DOHH2 (cell line): Measurements from ENCODE around the gene C1orf122.

Experiments
- H3F3A ChIP-seq: fragments of 200-600 bp; sonication (generic), shearing (Covaris generic); 2 replicates; pipeline ENCODE4 v1.6.0; 2016; ENCODE audit warnings: antibody characterized with exemption, mild to moderate bottlenecking; ENCODE audit not compliant: control insufficient read depth, insufficient read depth
- H3K27ac ChIP-seq: fragments of 200-600 bp; sonication (generic); 2 replicates; pipeline ENCODE4 v1.5.1; 2014; ENCODE audit warnings: low read depth, mild to moderate bottlenecking, low read length, moderate library complexity
- H3K27me3 ChIP-seq: fragments of 200-600 bp; sonication (generic); 2 replicates; pipeline ENCODE4 v1.6.1; 2014; ENCODE audit warnings: mild to moderate bottlenecking, low read length, mixed read lengths; ENCODE audit not compliant: control insufficient read depth
- H3K36me3 ChIP-seq: fragments of 200-600 bp; sonication (generic); 2 replicates; pipeline ENCODE4 v1.6.1; 2014; ENCODE audit warnings: mild to moderate bottlenecking, low read length, moderate library complexity, mixed read lengths; ENCODE audit not compliant: control insufficient read depth
- H3K4me1 ChIP-seq: fragments of 200-600 bp; sonication (generic); 2 replicates; pipeline ENCODE4 v1.6.1; 2014; ENCODE audit warnings: mild to moderate bottlenecking, low read length, mixed read lengths; ENCODE audit not compliant: control insufficient read depth
- H3K4me2 ChIP-seq: fragments of 200-600 bp; sonication (generic); 2 replicates; pipeline ENCODE4 v1.6.0; 2014; ENCODE audit warnings: mild to moderate bottlenecking, low read length, moderate library complexity
- H3K4me3 ChIP-seq: fragments of 200-600 bp; sonication (generic); 2 replicates; pipeline ENCODE4 v1.5.1; 2014; ENCODE audit warnings: mild to moderate bottlenecking, low read length, mixed read lengths
- H3K79me2 ChIP-seq: fragments of 200-600 bp; sonication (generic); 2 replicates; pipeline ENCODE4 v1.6.1; 2014; ENCODE audit warnings: mild to moderate bottlenecking, low read length, mixed read lengths; ENCODE audit not compliant: control insufficient read depth
- H3K9me2 ChIP-seq: fragments of 200-600 bp; sonication (generic); replicated peaks from 2 replicates; pipeline ENCODE4 v1.6.1; 2014; ENCODE audit warnings: mild to moderate bottlenecking, low read length, mixed read lengths; ENCODE audit not compliant: control insufficient read depth
- H3K9me3 ChIP-seq: fragments of 200-600 bp; sonication (generic); 2 replicates; pipeline ENCODE4 v1.6.1; 2014; ENCODE audit warnings: antibody characterized with exemption, low read length, mixed read lengths; ENCODE audit not compliant: control insufficient read depth, insufficient read depth
- H4K20me1 ChIP-seq: fragments of 200-600 bp; sonication (generic); 2 replicates; pipeline ENCODE4 v1.6.0; 2014; ENCODE audit warnings: low read depth, mild to moderate bottlenecking, antibody characterized with exemption, low read length, moderate library complexity; ENCODE audit not compliant: control insufficient read depth, insufficient read depth
- EZH2phosphoT487 ChIP-seq: fragments of 200-600 bp; sonication (generic); IDR thresholded peaks from 2 replicates; pipeline ENCODE4 v1.6.1; 2017; ENCODE audit warnings: borderline replicate concordance, mild to moderate bottlenecking, antibody characterized with exemption, low read length, moderate library complexity, mixed read lengths
- TF ChIP-seq, protein P1 (sequence below): fragments of 200-600 bp; sonication (generic); IDR thresholded peaks from one replicate; pipeline ENCODE4 v1.5.1; 2014; ENCODE audit warnings: antibody characterized with exemption, mild to moderate bottlenecking, low read depth, low read length; ENCODE audit not compliant: poor library complexity, severe bottlenecking

The C1orf122 gene

DNA sequence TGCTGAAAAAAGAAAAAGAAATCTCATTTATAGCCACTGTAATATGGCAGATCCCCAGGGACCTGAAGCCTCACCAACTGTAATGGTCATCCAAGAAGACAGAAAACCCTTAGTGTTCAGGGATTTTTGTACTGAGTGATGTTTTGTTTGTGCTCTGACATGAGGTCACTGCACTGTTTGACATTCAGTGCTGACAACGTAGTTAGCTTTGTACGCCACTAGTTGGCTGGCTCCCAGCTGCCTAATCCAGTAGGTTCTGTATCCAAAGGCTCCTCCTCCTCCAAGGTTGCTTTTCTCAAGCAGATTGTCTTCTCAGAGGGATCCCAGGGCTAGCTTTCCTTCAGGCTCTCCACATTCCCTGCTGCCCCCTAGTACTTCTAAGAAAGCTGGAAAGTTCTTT is 9.9 kb downstream of the C1orf122 start:
- H3K36me3 ChIP-seq, result peaks cover 64% of the 10 kb centered on the region
- H3F3A ChIP-seq, result no peaks in the 10 kb centered on the region

DNA sequence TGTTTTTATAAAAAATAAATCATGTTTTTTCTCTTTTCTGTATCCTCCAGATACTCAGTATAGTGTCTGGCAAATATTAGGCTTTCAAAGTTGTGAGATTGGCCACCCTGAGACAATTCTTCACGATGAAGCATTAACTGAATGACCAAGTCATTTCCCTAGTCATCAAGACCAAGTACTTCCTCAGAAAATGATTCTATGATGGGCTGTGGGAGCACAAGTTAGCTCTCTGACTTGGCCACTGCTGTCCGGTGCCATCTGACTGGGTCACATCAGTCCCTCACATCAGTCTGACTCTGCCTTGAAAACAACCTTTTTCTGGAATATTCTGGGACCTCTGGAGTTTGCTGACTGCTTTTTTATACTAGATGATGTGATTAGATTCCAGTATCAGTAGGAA is 13.9 kb downstream of the C1orf122 start:
- H3K27me3 ChIP-seq, result no peaks in the 10 kb centered on the region
- peaks cover 15% of the 10 kb centered on the region for H3K4me1 ChIP-seq
- peaks cover 59% of the 10 kb centered on the region for H3K36me3 ChIP-seq
- no peaks in the 10 kb centered on the region for H4K20me1 ChIP-seq
- H3K79me2 ChIP-seq, result no peaks in the 10 kb centered on the region
- no peak overlapping the region for H3K4me2 ChIP-seq
- TF ChIP-seq EZH2phosphoT487, result no peak
- TF ChIP-seq, protein P1, sequence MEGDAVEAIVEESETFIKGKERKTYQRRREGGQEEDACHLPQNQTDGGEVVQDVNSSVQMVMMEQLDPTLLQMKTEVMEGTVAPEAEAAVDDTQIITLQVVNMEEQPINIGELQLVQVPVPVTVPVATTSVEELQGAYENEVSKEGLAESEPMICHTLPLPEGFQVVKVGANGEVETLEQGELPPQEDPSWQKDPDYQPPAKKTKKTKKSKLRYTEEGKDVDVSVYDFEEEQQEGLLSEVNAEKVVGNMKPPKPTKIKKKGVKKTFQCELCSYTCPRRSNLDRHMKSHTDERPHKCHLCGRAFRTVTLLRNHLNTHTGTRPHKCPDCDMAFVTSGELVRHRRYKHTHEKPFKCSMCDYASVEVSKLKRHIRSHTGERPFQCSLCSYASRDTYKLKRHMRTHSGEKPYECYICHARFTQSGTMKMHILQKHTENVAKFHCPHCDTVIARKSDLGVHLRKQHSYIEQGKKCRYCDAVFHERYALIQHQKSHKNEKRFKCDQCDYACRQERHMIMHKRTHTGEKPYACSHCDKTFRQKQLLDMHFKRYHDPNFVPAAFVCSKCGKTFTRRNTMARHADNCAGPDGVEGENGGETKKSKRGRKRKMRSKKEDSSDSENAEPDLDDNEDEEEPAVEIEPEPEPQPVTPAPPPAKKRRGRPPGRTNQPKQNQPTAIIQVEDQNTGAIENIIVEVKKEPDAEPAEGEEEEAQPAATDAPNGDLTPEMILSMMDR, result no peak
- no peaks in the 10 kb centered on the region for H3F3A ChIP-seq
- no peak overlapping the region for H3K27ac ChIP-seq
- H3K9me3 ChIP-seq, result no peaks in the 10 kb centered on the region
- no peaks in the 10 kb centered on the region for H3K9me2 ChIP-seq
- H3K4me3 ChIP-seq, result no peak overlapping the region

More for the DNA sequence above, 9.9 kb downstream of the C1orf122 start:
- no peaks in the 10 kb centered on the region for H3K79me2 ChIP-seq
- H3K9me3 ChIP-seq, result no peaks in the 10 kb centered on the region
- H3K4me2 ChIP-seq, result no peak overlapping the region
- no peaks in the 10 kb centered on the region for H3K27me3 ChIP-seq
- peaks cover 15% of the 10 kb centered on the region for H3K4me1 ChIP-seq
- no peaks in the 10 kb centered on the region for H4K20me1 ChIP-seq
- no peaks in the 10 kb centered on the region for H3K9me2 ChIP-seq
- H3K4me3 ChIP-seq, result no peak overlapping the region
- H3K27ac ChIP-seq, result no peak overlapping the region
- TF ChIP-seq EZH2phosphoT487, result no peak
- TF ChIP-seq, protein P1, result peak; percentile 18

DNA sequence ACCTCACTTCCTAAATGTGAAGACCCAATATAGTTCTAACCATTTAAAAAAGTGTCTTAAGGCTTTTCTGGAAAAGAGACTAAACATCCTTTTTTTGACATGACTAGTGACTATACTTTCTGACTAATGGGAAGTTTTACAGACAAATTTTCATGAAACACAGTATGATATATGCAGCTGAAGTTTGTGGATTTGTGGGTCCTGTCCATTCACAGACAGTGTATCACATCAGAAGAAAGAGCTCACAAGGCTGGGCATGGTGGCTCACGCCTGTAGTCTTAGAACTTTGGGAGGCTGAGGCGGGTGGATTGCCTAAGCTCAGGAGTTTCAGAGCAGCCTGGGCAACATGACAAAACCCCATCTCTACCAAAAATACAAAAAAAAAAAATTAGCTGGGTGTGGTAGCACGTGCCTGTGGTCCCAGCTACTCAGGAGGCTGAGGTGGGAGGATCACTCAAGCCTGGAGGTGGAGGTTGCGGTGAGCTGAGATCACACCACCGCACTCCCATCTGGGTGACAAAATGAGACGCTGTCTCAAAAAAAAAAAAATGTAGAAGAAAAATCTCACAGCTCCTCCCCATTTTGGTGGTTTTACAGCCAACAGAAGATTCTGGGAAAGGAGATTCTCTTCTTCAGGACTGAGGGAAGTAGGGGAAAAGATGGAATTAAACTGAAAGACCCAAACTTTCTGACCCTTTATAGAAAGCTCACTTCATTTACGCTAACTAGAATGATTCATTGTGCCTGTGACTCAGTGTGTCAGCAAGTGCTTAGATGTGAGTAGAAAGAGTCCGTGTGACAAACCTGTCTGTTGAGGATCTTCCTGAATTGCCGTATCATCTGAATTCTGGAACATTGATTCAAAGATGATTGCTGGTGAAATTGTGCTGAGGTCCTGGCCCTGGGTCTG is 15.6 kb downstream of the C1orf122 start:
- Histone ChIP-seq H3K4me1 (peaks cover 15% of the 10 kb centered on the region), H3K9me3 (no peaks in the 10 kb centered on the region), H3K27me3 (no peaks in the 10 kb centered on the region), H3F3A (no peaks in the 10 kb centered on the region), H3K79me2 (no peaks in the 10 kb centered on the region), H3K36me3 (peaks cover 49% of the 10 kb centered on the region), H4K20me1 (no peaks in the 10 kb centered on the region), H3K9me2 (no peaks in the 10 kb centered on the region), H3K27ac (no peak overlapping the region), H3K4me2 (no peak overlapping the region), H3K4me3 (no peak overlapping the region)
- TF ChIP-seq EZH2phosphoT487, result no peak
- TF ChIP-seq, protein P1, result no peak
